TTC549 (cell line): Measurements from ENCODE around the gene SIRT2.
"Not testable (repeated sequence)": the region's sequence is repeated elsewhere in the genome, so short reads cannot be mapped to it uniquely, and the experiment has no call there.

Source experiments
- FAIRE-seq: peaks from 2 replicates; lab custom pipeline; 2012; peaks lifted over from hg19 to GRCh38; lab: Jason Lieb, UNC

The SIRT2 gene

GRCh38 chr19:38843175-38843758 is 56.2 kb downstream of the SIRT2 start:
- FAIRE-seq, result no peak

DNA sequence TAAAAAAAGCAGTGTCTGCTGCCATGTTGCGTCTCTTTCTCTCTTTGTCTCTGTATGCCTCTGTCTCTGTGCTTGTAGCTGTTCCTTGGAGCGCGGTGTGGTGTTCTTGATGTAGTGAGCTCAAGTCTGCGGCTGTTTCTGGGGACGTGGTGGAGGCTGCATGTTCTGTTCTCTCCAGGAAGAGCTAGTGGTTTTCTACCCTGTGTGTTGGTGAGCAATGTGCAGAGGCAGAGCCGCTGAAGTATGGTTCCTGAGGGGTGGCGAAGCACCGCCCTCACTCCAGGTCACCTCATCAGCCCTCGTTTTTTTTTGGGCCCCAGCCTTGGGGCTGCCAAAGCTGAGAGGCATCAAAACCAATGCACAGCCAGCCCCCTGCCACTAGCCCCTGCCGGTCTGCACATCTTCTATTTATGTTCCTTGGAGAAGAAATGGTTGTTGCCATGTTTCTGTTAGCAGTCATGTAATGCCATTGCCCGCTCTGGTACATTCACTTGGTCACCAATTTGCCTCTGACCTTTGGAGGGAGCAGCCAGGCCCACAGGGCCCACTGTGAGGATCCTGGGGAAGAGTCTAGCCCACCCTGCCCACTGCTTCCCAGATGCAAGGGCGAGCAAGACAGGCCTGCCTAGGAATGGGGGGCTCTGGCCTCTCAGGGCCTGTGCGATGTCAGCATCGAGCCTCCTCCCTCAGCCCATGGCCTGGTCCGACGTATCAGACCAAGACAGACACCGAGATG is 56.8 kb downstream of the SIRT2 start:
- no peak for FAIRE-seq

- FAIRE-seq, result no peak
These were observed 57.5 kb downstream of the SIRT2 start for GRCh38 chr19:38841787-38842438.

DNA sequence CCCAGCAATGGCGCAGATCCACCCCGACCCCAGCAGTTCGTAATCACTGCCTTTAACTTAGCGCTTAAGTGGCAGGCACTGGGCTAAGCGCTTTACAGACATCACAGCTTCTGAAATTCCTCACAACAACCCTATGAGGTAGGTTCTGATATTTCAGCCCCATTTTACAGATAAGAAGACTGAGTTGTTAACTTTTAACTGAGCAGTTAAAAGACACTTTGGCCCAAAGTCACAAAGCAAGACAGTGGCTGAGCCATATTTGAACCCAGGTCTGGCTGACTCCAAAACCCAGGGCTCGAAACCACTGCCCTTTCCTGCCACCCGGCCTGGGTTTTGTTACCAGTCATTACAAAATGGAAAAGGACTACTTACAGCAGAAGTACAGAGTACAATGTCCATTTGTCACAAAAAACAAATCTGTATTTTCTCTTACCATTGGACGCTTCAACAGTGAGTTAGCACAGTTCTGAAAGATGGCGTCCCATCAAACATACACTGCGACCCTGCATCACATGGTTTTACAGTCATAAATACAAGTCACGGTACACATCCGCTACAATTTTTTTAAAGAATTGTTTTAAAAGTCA is 58.1 kb downstream of the SIRT2 start:
- FAIRE-seq, result no peak

DNA sequence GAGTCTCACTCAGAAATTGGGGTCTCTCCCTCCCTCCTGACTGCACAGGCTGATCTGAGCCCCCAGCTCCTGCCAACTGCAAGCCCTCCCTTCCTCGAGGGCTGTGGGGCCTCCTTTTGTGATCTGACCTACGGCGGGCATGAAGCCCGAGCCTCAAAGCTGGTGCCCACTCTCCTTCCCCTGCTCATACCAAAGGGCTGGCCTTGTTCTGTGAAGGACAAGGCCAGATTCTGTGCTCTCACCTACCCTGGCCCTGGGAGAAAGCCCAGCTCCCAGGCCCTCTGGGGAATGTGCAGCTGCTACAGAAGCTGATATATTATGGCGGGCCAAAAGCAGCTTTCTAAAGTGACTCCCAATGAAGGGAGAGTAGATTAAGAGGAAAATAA is 58.8 kb downstream of the SIRT2 start:
- FAIRE-seq, result no peak

DNA sequence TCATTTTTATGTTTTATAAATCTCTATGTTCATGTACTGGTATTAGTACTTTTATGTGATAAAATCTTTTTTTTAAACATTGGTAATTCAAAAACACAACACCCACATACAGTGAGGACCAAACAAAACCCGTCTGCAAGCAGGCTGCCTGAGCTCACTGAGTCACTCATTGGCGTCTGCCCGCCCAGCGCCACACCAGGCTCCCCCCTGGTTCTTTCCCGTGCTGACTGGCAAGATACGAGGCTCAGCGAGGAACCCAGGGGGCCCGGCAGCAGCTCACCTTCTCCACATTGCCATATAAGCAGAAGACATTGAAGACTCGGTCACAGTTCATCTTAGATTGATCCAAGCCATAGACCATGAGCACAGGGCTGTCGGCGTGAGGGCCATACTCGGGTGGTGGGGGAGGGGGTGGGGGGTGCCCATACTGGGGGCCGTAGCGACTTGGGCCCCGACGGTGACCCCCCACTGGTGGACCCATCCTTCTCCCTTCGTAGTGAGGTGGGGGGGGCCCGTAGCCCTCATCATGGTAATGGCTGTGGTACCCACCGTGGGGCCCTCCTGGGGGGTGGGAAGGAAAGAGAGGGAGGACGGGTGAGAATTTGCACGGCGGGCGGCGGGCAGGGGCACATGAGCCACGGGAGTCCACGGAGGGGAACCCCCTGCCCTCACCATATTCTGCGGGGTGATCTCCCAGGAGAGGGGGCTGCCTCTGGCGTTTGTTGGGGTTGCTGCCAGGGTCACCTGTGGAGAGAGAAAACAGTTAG is 59.4 kb downstream of the SIRT2 start:
- FAIRE-seq, result no peak

DNA sequence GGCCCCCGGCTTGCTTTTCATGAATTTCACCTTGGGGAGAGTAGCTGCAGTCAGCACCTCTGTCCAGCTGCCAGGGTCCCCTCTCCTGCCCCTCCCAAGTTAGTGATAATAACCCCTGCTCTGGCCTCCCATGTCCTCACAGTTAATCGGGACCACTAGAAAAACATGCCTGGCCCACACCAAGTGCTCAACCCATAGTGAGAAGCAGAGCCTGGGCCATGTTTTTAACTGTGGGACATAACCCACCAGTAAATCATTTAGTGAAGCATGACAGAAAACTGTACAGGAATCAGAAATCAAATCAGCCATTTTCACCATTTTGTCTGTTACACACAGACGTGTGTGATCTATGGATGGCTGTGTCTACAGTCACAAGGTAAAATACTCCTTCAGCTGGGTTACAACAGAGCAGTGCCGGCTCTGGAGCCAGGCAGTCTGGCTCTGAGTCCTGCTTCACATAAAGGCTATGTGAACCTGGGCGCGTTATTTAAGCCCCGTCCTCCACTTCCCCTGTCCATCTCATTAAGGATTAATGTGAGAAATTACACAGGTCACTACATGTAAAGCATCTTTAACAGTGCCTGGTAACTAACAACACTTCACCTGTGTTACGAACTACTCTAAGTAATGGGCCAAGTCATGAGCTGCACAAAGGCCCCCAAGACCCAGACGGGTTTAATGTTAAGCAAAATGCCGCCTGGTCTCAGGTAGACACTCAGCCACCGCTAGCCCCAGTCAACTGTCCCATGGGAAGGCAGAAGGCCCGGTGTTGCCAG is 60.2 kb downstream of the SIRT2 start:
- no peak for FAIRE-seq

- FAIRE-seq, result no peak
These were observed 61.0 kb downstream of the SIRT2 start for GRCh38 chr19:38838208-38838985.

GRCh38 chr19:38837656-38838121 is 61.7 kb downstream of the SIRT2 start:
- no peak for FAIRE-seq

- FAIRE-seq, result no peak
These were observed 62.3 kb downstream of the SIRT2 start for GRCh38 chr19:38836983-38837626.

DNA sequence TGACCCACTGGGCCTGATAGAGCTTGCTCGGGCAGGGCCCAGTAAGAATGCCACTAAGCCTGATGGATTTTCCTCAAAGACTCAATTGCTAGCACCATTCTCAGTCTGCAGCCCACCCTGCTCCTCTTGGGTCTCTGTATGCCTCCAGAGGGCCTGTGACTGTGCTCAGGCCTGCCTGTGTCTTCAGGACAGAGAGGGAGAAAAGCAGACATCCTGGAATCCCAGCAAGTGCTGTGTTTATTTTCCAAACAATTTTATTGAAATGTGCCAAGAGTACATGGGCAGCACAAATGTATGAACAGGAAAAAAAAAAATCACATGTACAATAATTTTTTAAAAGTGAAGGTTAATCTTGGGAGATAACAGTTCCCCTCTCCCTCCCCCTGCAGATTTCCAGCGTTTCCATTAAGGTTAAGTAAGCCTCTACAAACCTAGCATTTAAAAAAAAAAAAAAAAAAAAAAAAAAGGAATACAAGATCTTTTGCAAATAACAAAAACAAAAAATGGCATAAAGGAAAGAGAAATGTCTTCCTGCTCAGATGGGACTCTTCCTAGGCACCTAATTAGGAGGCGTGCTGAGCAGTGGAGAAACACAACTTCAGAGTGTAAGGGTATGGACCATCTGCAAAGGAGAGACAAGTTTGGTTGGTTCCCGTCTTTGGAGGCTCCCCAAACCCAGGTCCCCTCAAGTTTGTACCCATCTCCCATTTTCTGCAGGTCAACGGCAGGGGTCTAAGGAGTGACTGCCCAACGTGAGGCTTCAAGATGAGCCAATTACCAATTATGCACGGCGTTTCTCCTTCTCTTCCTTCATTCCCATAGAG is 63.0 kb downstream of the SIRT2 start:
- FAIRE-seq, result no peak

- FAIRE-seq, result no peak
These were observed 64.8 kb downstream of the SIRT2 start for GRCh38 chr19:38834590-38834989.

GRCh38 chr19:38834104-38834490 is 65.3 kb downstream of the SIRT2 start:
- no peak for FAIRE-seq

- no peak for FAIRE-seq
These were observed 66.4 kb downstream of the SIRT2 start for GRCh38 chr19:38833092-38833425.

GRCh38 chr19:38831142-38831605 is 68.2 kb downstream of the SIRT2 start:
- no peak for FAIRE-seq

DNA sequence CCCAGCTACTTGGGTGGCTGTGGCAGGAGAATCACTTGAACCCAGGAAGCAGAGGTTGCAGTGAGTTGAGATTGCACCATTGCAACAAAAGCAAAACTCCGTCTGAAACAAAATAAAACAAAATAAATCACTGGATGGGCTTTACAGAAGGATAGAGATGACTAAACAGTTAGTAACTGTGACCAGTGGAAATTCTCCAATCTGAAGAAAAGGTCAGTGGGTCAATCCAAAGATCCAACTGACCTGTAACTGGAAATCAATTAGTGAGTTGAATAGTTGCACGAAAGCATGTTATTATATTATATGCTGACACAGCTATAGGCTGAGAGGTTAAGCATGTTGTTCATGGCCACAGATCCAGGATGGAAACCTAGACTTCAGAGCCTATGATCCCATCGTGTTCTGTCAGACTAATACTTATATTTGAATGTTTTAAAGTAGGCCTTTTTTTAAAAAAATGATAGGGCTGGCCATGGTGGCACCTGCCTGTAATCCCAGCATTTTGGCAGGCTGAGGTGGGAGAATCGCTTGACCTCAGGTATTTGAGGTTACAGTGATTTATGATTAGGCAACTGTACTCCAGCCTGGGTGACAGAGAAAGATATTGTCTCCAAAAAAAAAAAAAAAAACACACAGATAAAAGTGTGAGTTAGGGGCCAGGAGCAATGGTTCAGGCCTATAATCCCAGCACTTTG is 69.2 kb downstream of the SIRT2 start:
- no peak for FAIRE-seq

DNA sequence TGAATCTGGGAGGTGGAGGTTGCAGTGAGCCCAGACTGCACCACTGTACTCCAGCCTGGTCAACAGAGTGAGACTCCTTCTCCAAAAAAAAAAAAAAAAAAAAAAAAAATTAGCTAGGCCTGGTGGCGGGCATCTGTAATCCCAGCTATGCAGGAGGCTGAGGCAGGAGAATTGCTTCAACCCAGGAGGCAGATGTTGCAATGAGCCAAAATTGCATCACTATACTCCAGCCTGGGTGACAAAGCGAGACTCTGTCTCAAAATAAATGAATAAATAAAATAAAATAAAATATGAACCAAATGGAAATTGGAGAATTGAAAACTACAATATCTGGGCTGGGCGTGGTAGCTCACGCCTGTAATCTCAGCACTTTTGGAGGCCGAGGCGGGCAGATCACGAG is 70.2 kb downstream of the SIRT2 start:
- FAIRE-seq, result not testable (repeated sequence)
